ENCODE measurements around the gene SLF1. TPM values are rescaled to one million over a fixed set of nuclear protein-coding genes. Genes with fewer than 3 reads are reported as not detected.
"Not testable (repeated sequence)": the region's sequence is repeated elsewhere in the genome, so short reads cannot be mapped to it uniquely, and the experiment has no call there.

The SLF1 gene
- 21.1 TPM for polyA plus RNA-seq (2013, experiment 1 of 4)
- polyA plus RNA-seq (2013, experiment 2 of 4): 18.8 TPM
- 18.5 TPM for polyA plus RNA-seq (2013, experiment 3 of 4)
- 18.3 TPM for polyA plus RNA-seq (2013, experiment 4 of 4)

DNA sequence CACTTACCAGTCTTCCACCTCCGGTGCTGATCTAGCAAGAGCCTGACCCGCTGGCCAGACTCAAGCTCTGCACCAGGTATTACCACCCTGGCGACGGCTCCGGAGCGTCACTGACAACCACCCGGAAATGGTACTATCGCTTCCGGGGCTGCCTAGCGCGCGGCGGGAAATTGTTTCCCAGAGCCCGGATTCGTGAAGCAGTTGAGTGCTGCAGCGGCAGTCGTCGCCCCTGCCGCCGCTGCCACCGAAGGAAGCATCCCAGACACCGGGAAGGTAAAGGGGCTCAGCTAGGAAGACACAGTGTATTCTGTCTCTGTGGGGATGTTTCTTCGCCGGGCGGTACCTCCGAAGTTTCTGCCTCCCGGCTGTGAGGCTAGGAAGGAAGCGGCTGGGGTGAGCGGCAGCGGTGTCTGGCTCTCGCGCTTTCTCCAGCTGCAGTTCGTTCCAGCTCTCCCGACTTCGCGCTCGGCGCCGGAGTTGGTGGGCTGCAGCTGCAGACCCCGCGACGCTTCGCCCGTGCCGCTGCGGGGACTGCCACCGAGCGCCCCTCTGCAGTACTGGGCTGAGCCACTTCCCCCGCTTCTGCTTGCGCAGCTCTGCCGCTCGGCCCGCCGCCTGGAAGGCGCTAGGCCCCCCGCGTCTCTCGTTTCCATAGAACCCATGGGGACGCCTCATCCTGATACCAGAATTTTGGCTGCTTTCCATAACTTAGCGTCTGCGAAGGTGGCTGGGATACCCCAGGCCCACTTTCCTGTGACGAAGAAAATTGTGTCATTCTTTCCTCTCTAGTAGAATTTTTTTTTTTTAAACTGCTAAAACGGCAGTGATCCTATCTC is at the start of gene SLF1, which contains the start of gene KIAA0825:
Gene SLF1 (plus strand): TSS at position 177 of the 836 bp plus-strand sequence. CDS start 10,142 bp downstream, outside the sequence.
Gene KIAA0825 (minus strand): TSS at position 112 of the 836 bp plus-strand sequence. CDS start 81,478 bp downstream, outside the sequence.
- Histone ChIP-seq H3K4me1 (ENCODE audit: control insufficient read depth, insufficient read depth, low read length) (peaks cover 5% of the 10 kb centered on the region), H3K4me3 (ENCODE audit: insufficient read depth, low read depth, low read length) (peak within 1 kb of the TSS; percentile 97), H3K27me3 (ENCODE audit: control insufficient read depth, insufficient read depth, low read length, poor library complexity, severe bottlenecking) (no peaks in the 10 kb centered on the region), H3K36me3 (ENCODE audit: control insufficient read depth, insufficient read depth, low read length) (no peaks in the 10 kb centered on the region), H3K27ac (ENCODE audit: insufficient read depth, low read depth, low read length, poor library complexity, severe bottlenecking) (peak within 1 kb of the TSS; percentile 87), H3K9me3 (ENCODE audit: control insufficient read depth, low read length) (no peaks in the 10 kb centered on the region)
- 0 to 1% methylated on average over 63 of the region's 63 CpGs for WGBS, 2 experiments

GRCh38 chr5:94571415-94571814 is 47.1 kb upstream of the SLF1 start:
- Histone ChIP-seq H3K4me1 (ENCODE audit: control insufficient read depth, insufficient read depth, low read length) (no peaks in the 10 kb centered on the region), H3K9me3 (ENCODE audit: control insufficient read depth, low read length) (no peaks in the 10 kb centered on the region), H3K4me3 (ENCODE audit: insufficient read depth, low read depth, low read length) (no peak overlapping the region), H3K27ac (ENCODE audit: insufficient read depth, low read depth, low read length, poor library complexity, severe bottlenecking) (no peak overlapping the region), H3K27me3 (ENCODE audit: control insufficient read depth, insufficient read depth, low read length, poor library complexity, severe bottlenecking) (no peaks in the 10 kb centered on the region), H3K36me3 (ENCODE audit: control insufficient read depth, insufficient read depth, low read length) (no peaks in the 10 kb centered on the region)

GRCh38 chr5:94573349-94573748 is 45.1 kb upstream of the SLF1 start:
- not testable (repeated sequence) for H3K27me3 ChIP-seq (ENCODE audit: control insufficient read depth, insufficient read depth, low read length, poor library complexity, severe bottlenecking); H3K36me3 ChIP-seq (ENCODE audit: control insufficient read depth, insufficient read depth, low read length); H3K4me1 ChIP-seq (ENCODE audit: control insufficient read depth, insufficient read depth, low read length); H3K4me3 ChIP-seq (ENCODE audit: insufficient read depth, low read depth, low read length); H3K9me3 ChIP-seq (ENCODE audit: control insufficient read depth, low read length); H3K27ac ChIP-seq (ENCODE audit: insufficient read depth, low read depth, low read length, poor library complexity, severe bottlenecking)
- 75 to 77% methylated on average over 1 of the region's 1 CpG for WGBS, 2 experiments

- H3K4me1 ChIP-seq (ENCODE audit: control insufficient read depth, insufficient read depth, low read length): no peaks in the 10 kb centered on the region
- H3K27me3 ChIP-seq (ENCODE audit: control insufficient read depth, insufficient read depth, low read length, poor library complexity, severe bottlenecking): no peaks in the 10 kb centered on the region
- H3K27ac ChIP-seq (ENCODE audit: insufficient read depth, low read depth, low read length, poor library complexity, severe bottlenecking): no peak overlapping the region
- no peaks in the 10 kb centered on the region for H3K9me3 ChIP-seq (ENCODE audit: control insufficient read depth, low read length)
- no peaks in the 10 kb centered on the region for H3K36me3 ChIP-seq (ENCODE audit: control insufficient read depth, insufficient read depth, low read length)
- WGBS, 2 experiments: 93% methylated on average over 3 to 4 of the region's 4 CpGs
- H3K4me3 ChIP-seq (ENCODE audit: insufficient read depth, low read depth, low read length): no peak overlapping the region
Measured at GRCh38 chr5:94575196-94575595, 43.3 kb upstream of the SLF1 start.

DNA sequence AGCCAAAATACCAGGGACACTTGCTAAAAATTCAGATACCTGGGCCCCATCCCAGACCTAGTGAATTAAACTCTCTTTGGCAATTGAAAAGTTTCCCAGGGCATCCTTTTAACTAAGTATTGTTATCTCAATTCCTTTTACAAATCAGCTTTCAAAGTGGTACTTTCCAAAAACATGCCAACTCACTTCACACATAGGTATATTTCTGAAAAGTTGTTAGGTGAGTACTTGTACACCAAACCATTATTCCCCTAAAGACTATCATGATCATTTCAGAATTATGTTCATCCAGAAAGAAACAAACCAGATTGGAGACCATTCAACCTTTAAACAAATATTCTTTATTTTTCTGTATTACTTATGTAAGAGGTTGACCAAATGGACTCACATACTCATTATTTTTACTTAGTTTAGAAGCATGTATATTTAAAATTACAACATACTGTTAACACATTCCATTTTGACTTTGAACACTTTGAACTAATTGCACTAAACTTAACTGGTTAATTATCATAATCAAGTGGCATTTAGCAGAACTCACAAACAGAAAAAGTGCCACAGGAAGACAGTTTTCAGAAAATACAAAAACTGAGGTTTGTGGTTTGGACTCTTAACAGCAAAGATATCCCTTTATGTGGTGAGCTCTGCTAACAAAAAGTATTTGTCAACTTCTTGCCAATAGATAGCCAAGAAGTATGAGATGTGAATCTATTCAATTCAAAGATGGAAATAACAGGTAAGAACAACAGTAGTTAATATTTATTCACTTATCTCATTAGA is 40.8 kb upstream of the SLF1 start:
- Histone ChIP-seq H3K4me3 (ENCODE audit: insufficient read depth, low read depth, low read length) (no peak overlapping the region), H3K4me1 (ENCODE audit: control insufficient read depth, insufficient read depth, low read length) (no peaks in the 10 kb centered on the region), H3K9me3 (ENCODE audit: control insufficient read depth, low read length) (no peaks in the 10 kb centered on the region), H3K27me3 (ENCODE audit: control insufficient read depth, insufficient read depth, low read length, poor library complexity, severe bottlenecking) (no peaks in the 10 kb centered on the region), H3K27ac (ENCODE audit: insufficient read depth, low read depth, low read length, poor library complexity, severe bottlenecking) (no peak overlapping the region), H3K36me3 (ENCODE audit: control insufficient read depth, insufficient read depth, low read length) (no peaks in the 10 kb centered on the region)

DNA sequence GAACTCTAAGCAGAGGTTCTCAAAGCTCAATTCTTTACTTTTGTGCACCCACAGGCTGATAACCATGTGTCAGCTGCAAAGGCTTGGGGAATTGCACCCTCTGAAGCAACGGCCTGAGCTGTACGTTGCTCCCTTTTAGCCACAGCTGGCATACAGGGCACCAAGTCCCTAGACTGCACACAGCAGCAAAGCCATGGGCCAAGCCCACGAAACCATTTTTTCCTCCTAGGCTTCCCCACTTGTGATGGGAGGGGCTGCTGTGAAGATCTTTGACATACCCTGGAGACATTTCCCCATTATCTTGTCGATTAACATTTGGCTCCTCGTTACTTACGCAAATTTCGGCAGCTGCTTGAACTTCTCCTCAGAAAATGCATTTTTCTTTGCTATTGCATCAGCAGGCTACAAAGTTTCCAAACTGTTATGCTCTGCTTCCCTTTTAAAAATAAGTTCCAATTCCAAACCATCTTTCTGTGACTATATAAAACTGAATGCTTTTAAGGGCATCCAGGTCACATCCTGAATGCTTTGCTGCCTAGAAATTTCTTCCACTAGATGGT is 23.1 kb upstream of the SLF1 start:
- Histone ChIP-seq H3K4me3 (ENCODE audit: insufficient read depth, low read depth, low read length) (no peak overlapping the region), H3K36me3 (ENCODE audit: control insufficient read depth, insufficient read depth, low read length) (no peaks in the 10 kb centered on the region), H3K27ac (ENCODE audit: insufficient read depth, low read depth, low read length, poor library complexity, severe bottlenecking) (no peak overlapping the region), H3K27me3 (ENCODE audit: control insufficient read depth, insufficient read depth, low read length, poor library complexity, severe bottlenecking) (no peaks in the 10 kb centered on the region), H3K4me1 (ENCODE audit: control insufficient read depth, insufficient read depth, low read length) (no peaks in the 10 kb centered on the region), H3K9me3 (ENCODE audit: control insufficient read depth, low read length) (no peaks in the 10 kb centered on the region)
- 91 to 97% methylated on average over 7 of the region's 7 CpGs for WGBS, 2 experiments

- no peaks in the 10 kb centered on the region for H3K36me3 ChIP-seq (ENCODE audit: control insufficient read depth, insufficient read depth, low read length)
- no peaks in the 10 kb centered on the region for H3K4me1 ChIP-seq (ENCODE audit: control insufficient read depth, insufficient read depth, low read length)
- no peaks in the 10 kb centered on the region for H3K9me3 ChIP-seq (ENCODE audit: control insufficient read depth, low read length)
- WGBS, 2 experiments: 85% methylated on average over 2 of the region's 2 CpGs; no CpG with 5 or more reads in 1 of the 2 experiments
- H3K4me3 ChIP-seq (ENCODE audit: insufficient read depth, low read depth, low read length): no peak overlapping the region
- H3K27me3 ChIP-seq (ENCODE audit: control insufficient read depth, insufficient read depth, low read length, poor library complexity, severe bottlenecking): no peaks in the 10 kb centered on the region
- H3K27ac ChIP-seq (ENCODE audit: insufficient read depth, low read depth, low read length, poor library complexity, severe bottlenecking): no peak overlapping the region
Measured at GRCh38 chr5:94613583-94613982, 4.9 kb upstream of the SLF1 start.

- WGBS, 2 experiments: 89 to 96% methylated on average over 2 of the region's 2 CpGs
- H3K27me3 ChIP-seq (ENCODE audit: control insufficient read depth, insufficient read depth, low read length, poor library complexity, severe bottlenecking): no peaks in the 10 kb centered on the region
- H3K27ac ChIP-seq (ENCODE audit: insufficient read depth, low read depth, low read length, poor library complexity, severe bottlenecking): no peak overlapping the region
- H3K4me3 ChIP-seq (ENCODE audit: insufficient read depth, low read depth, low read length): no peak overlapping the region
- peaks cover under 1% of the 10 kb centered on the region for H3K4me1 ChIP-seq (ENCODE audit: control insufficient read depth, insufficient read depth, low read length)
- no peaks in the 10 kb centered on the region for H3K9me3 ChIP-seq (ENCODE audit: control insufficient read depth, low read length)
- no peaks in the 10 kb centered on the region for H3K36me3 ChIP-seq (ENCODE audit: control insufficient read depth, insufficient read depth, low read length)
Measured at GRCh38 chr5:94614156-94614805, 4.2 kb upstream of the SLF1 start.

DNA sequence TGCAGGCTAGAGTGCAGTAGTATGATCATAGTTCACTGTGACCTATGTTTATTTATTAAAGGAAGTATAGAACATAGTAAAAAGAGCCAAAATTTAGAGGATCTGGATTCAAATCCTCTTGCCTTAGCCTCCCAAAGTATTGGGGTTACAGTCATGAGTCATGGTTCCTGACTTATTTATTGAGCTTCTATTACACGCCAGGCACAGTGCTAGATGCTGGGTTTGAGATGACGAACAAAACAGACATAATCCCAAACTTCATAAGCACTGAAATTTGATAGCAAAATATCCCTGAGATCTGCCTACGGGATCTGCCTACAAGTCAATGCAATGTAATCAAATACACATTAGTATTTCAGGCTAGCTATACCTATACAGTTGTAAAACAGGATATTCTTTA is 2.6 kb upstream of the SLF1 start:
- Histone ChIP-seq H3K36me3 (ENCODE audit: control insufficient read depth, insufficient read depth, low read length) (no peaks in the 10 kb centered on the region), H3K4me1 (ENCODE audit: control insufficient read depth, insufficient read depth, low read length) (peaks cover 5% of the 10 kb centered on the region), H3K9me3 (ENCODE audit: control insufficient read depth, low read length) (no peaks in the 10 kb centered on the region), H3K27me3 (ENCODE audit: control insufficient read depth, insufficient read depth, low read length, poor library complexity, severe bottlenecking) (no peaks in the 10 kb centered on the region), H3K4me3 (ENCODE audit: insufficient read depth, low read depth, low read length) (no peak overlapping the region), H3K27ac (ENCODE audit: insufficient read depth, low read depth, low read length, poor library complexity, severe bottlenecking) (no peak overlapping the region)
- WGBS, 2 experiments: 96 to 97% methylated on average over 3 of the region's 3 CpGs
